Thoracic aorta (tissue), 2 donors: ENCODE measurements around the gene TRPC4AP. TPM values are rescaled to one million over a fixed set of nuclear protein-coding genes. Genes with fewer than 3 reads are reported as not detected.

Source experiments
- ATAC-seq: fragments of 150-250 bp; one replicate; pipeline ENCODE4 v1.8.0; 2017; ENCODE audit warnings: low read depth; ENCODE audit not compliant: insufficient number of reproducible peaks, low FRiP score
- DNase-seq: peaks from one replicate; pipeline ENCODE4 v3.0.0-alpha.2; 2020; ENCODE audit warnings: low spot score
- H3K27ac ChIP-seq, 2 donors: fragments of 200-600 bp; sonication (generic); 1 replicate in 1 of 2; 2 replicates in 1 of 2; pipeline ENCODE4 v1.5.1; 2016; ENCODE audit warnings: mild to moderate bottlenecking in 2 of 2, moderate library complexity in 2 of 2
- H3K27me3 ChIP-seq: fragments of 200-600 bp; sonication (generic); replicated peaks from 2 replicates; pipeline ENCODE4 v1.6.0; 2016; ENCODE audit warnings: mild to moderate bottlenecking; ENCODE audit not compliant: insufficient read depth
- H3K36me3 ChIP-seq: fragments of 200-600 bp; sonication (generic); one replicate; pipeline ENCODE4 v1.5.1; 2016
- H3K4me1 ChIP-seq, 2 donors: fragments of 200-600 bp; sonication (generic); 1 replicate in 1 of 2; 2 replicates in 1 of 2; pipeline versions ENCODE4 v1.5.1 to v1.6.0; 2016; ENCODE audit warnings: low read depth in 2 of 2, mild to moderate bottlenecking in 1 of 2; ENCODE audit not compliant: control insufficient read depth in 1 of 2
- H3K4me3 ChIP-seq: fragments of 200-600 bp; sonication (generic); 2 replicates; pipeline ENCODE4 v1.5.1; 2016; ENCODE audit warnings: mild to moderate bottlenecking
- H3K9me3 ChIP-seq: fragments of 200-600 bp; sonication (generic); 2 replicates; pipeline ENCODE4 v1.5.1; 2016
- CTCF ChIP-seq: fragments of 200-600 bp; sonication (generic); IDR thresholded peaks from one replicate; pipeline ENCODE4 v1.5.1; 2019; ENCODE audit warnings: antibody characterized with exemption
- total RNA-seq, 2 donors: library from RNA; depleted of rRNA; stranded (reverse); fragments of >200 nt; gene quantifications; one replicate each; pipeline versions ENCODE4 v1.1.0 to v1.2.3, GENCODE V29; 2016

Gene TRPC4AP
- total RNA-seq, 2 donors from 2014 or later = 65.8 to 73.6 TPM

GRCh38 chr20:34976286-34976685, 116.3 kb downstream of the TRPC4AP start:
- H3K27me3 ChIP-seq = no peaks in the 10 kb centered on the region
- H3K27ac ChIP-seq = no peak overlapping the region
- no peaks in the 10 kb centered on the region for H3K9me3 ChIP-seq
- no peak for TF ChIP-seq CTCF
- ATAC-seq (no peak), DNase-seq (no peak)
- H3K36me3 ChIP-seq = no peaks in the 10 kb centered on the region
- no peaks in the 10 kb centered on the region for H3K4me1 ChIP-seq
- no peak overlapping the region for H3K4me3 ChIP-seq

GRCh38 chr20:34974246-34974645, 118.4 kb downstream of the TRPC4AP start:
- no peaks in the 10 kb centered on the region for H3K9me3 ChIP-seq
- TF ChIP-seq CTCF = no peak
- ATAC-seq (no peak), DNase-seq (no peak)
- no peaks in the 10 kb centered on the region for H3K4me1 ChIP-seq
- no peaks in the 10 kb centered on the region for H3K36me3 ChIP-seq
- no peak overlapping the region for H3K4me3 ChIP-seq
- H3K27me3 ChIP-seq = no peaks in the 10 kb centered on the region
- no peak overlapping the region for H3K27ac ChIP-seq

- no peak for TF ChIP-seq CTCF
- H3K27ac ChIP-seq = no peak overlapping the region
- DNase-seq (no peak), ATAC-seq (no peak)
- H3K9me3 ChIP-seq = no peaks in the 10 kb centered on the region
- H3K27me3 ChIP-seq = no peaks in the 10 kb centered on the region
- H3K4me3 ChIP-seq = no peak overlapping the region
- no peaks in the 10 kb centered on the region for H3K4me1 ChIP-seq
- H3K36me3 ChIP-seq = no peaks in the 10 kb centered on the region
Measured at GRCh38 chr20:34971561-34972235, 120.9 kb downstream of the TRPC4AP start.

GRCh38 chr20:34970846-34971560, 121.6 kb downstream of the TRPC4AP start:
- no peak for TF ChIP-seq CTCF
- DNase-seq (no peak), ATAC-seq (no peak)
- no peak overlapping the region for H3K4me3 ChIP-seq
- no peaks in the 10 kb centered on the region for H3K4me1 ChIP-seq
- H3K27ac ChIP-seq = no peak overlapping the region
- H3K36me3 ChIP-seq = no peaks in the 10 kb centered on the region
- H3K27me3 ChIP-seq = no peaks in the 10 kb centered on the region
- no peaks in the 10 kb centered on the region for H3K9me3 ChIP-seq

- H3K36me3 ChIP-seq = no peaks in the 10 kb centered on the region
- DNase-seq (no peak), ATAC-seq (no peak)
- H3K4me3 ChIP-seq = no peak overlapping the region
- no peak for TF ChIP-seq CTCF
- H3K4me1 ChIP-seq = no peaks in the 10 kb centered on the region
- no peak overlapping the region for H3K27ac ChIP-seq
- H3K27me3 ChIP-seq = no peaks in the 10 kb centered on the region
- H3K9me3 ChIP-seq = no peaks in the 10 kb centered on the region
Measured at GRCh38 chr20:34970193-34970840, 122.3 kb downstream of the TRPC4AP start.
